HG03432 (cell line): Measurements from ENCODE around the gene TMEM178B.
A peak's percentile ranks its signal among the peaks of the same experiment; 100 is the strongest.

Source experiments
- ATAC-seq: cut with Tn5 transposase; IDR thresholded peaks from one replicate; pipeline ENCODE4 v1.9.1; 2021; ENCODE audit warnings: mild to moderate bottlenecking, moderate library complexity; ENCODE audit not compliant: unreplicated experiment

The TMEM178B gene

DNA sequence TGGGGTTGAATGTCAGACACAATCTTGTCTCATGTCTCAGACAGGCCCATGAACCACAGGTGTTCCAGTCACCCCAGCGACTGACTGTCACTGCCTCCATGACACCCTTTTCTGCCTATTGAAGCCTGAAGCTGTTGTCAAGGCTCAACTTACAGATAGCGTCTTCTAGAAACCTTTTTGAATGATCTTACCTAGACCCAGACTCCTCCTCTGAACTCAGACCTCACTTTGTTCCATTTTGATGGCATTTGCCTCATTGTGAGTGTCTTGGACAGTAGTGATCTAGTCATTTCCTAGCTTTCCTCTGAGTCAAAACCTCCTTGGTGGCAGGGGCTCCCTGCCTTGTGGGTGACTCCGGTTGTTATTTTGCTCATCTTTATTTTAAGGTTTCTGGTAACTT is 379.0 kb downstream of the TMEM178B start:
- ATAC-seq, result no peak

DNA sequence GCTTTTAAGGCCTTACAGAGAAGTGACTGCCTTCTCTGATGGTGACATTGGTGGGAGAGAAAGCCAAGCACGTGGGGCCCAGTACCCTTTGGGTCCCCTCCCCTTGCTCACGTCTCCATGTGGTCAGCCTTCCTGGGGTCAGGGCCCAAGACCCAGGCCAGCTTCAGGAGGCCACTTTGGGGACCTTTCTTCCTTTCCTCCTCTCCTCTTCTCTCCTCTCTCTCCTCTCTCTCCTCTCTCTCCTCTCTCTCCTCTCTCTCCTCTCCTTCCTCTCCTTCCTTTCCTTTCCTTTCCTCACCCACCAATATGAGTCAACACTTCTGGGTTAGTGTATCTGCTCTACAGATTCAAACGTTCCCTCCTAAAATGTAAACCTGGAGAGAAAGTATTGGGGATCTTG is 380.5 kb downstream of the TMEM178B start:
- no peak for ATAC-seq

DNA sequence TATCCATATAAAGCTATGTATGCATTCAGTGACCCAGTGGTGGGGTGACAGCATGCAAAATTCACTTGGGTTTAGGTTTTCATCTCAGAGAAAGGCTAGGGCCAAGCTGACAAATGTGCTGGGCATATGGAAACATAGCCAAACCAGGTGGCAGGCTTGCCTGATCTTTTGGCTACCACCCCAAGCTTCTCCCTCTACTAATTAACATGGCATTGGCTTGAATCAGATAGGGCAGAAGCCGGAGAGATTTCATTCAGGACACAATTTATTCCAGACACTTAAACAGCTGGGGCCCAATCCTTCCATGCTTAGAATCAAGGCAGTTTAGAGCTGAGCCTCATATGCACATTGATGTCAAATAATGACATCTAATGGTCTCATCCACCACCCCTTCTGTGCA is 381.9 kb downstream of the TMEM178B start:
- ATAC-seq, result no peak

DNA sequence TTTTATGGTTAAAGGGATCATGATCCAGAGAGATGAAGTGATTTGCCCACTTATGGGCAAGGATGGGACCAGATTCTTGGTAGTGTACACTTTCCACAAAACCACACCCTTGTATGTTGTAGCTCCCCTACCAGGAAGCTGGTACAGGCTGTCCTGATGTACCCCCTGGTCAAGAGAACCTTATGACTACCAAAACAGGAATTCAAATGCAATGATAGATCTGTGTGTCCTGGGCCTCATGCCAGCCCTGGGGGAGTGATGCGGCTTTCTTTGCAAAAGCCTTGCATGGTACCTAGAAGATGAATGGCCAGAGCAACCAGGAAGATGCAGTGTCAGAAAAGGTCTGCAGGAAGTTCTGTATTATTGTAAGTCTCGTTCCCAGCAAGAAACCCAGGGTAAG is 382.4 kb downstream of the TMEM178B start:
- ATAC-seq, result no peak

DNA sequence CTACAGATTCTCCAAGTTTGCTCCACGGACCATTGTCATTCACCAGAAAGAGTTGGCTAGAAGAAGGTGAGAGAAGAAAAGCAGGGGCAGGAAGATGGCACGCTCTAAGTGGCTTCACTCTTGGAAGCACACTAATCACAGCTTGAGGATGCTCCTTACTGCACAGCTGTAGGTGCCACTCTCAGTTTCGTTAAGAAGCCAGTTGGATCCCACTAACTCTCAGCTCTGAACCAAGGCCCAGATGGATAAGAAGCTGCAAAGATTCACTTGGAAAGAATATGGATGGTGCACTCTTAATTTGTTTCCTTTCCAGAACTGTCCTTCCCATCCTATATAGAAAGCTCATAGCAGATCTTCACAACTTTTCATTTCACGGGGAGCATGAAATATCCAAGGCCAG is 382.8 kb downstream of the TMEM178B start:
- ATAC-seq, result no peak

DNA sequence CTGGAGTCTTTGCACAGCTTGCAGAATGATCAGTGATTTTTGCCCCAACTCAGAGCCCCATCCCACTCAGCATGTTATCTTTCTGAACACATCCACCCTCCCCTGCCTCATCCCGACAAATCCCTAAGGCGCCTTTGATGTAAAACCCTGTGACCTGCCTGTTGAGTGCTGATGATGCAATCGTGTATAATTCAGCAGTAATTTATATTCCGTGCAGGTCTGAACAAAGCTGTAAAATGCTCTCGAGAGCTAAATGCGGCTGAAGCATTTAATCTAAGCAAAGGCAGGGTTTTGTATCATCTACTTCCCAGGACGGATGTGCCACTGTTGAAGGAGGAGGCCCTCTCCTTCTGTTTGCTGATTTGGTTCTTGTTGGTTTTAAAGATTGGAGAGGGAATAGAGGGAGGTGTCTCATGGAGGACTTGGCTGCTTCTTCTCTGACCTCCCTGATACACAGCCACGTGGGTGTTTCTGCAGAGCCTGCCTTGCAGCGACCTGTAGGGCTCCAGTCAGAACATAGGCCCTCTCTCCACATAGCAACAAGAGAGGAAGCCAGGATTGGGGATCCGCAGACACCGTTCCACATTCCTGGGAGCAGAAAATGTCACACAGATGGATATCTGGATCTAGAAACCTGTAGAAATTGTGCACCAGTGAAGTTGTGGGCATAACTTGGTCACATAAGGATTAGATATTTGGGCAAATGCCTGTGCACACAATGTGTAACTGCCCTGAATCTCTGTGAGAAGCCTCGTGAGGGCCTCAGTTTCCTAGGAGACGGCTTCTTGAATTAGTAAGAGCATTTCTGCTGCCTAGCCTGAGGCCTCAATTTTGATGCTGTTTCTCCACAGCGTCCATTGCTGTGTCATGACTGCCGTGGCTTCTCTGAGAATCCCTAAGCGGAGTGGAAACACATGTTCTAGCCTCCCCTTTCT is 387.2 kb downstream of the TMEM178B start:
- no peak for ATAC-seq

DNA sequence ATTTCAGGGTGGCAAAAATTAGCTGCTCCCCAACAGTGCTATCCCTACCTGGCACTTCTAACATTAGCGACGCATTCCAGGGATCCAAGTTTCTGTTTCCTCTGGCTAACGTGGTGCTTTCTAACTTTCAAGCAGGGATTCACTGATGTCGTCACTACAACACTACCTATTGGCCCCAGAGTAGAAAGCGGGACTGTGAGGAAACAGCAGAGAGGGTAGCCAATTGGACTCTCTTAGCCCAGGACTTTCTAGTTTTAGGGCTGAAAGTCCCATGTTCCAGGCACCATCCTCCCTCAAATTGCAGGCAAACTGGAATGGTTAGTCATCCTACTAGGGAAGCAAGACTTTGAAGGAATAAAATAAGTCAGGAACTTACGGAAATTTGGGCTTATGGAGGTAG is 388.1 kb downstream of the TMEM178B start:
- ATAC-seq, result no peak

DNA sequence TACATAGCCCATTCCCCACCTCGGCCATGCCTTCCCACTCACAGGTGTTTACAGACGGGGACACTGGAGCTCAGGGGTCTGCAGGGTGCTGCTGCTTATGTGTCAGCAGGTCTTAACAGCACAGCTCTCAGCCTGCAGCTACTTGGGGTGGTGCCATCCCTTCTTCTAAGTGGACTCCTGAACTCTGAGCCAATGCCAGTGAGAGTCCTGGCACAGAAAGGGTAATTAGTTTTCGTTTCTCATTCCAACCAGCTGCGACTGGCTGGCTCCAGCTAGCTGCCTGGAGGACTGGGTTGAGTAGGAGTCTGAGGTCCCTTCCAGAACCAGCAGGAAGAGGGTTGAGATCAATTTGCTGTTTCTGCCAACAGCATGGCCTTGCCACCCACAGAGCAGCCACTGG is 389.1 kb downstream of the TMEM178B start:
- no peak for ATAC-seq

DNA sequence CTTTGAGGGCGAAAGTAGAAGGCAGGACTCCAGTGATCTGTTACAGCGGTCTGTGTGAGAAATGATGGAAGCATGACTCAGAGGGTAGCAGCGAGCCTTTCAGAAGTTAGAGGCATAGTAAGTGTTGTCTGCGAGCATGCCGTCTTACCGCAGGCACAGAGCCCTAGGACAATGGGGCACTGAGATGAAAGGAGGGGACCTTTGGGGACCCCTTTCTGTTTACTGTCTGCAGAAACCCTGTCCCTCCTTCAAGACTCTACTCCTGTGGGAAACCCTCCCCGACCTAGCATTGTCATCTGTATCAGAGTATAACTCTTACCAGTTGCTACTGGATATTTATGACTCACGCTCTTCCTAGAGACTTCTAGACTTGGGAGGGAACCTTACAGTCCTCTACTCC is 390.1 kb downstream of the TMEM178B start:
- no peak for ATAC-seq

DNA sequence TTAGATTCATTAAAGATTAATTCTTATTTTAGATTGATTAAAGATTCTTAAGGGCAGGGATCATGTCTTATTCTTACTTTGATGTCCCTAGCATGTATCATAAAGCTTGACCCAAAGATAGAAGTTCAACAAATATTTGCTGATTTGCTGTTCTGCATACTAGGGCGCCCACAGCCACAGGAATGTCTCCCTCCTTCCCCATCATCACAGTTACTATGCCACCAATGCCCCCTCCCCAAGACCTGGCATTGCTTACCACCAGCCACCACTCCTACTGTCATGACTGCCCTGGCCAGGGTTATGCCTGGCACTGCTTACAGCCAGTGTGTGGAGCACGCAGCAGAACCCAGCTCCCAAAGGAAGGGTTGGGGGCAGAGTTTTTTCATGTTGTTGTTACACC is 390.7 kb downstream of the TMEM178B start:
- ATAC-seq, result no peak

DNA sequence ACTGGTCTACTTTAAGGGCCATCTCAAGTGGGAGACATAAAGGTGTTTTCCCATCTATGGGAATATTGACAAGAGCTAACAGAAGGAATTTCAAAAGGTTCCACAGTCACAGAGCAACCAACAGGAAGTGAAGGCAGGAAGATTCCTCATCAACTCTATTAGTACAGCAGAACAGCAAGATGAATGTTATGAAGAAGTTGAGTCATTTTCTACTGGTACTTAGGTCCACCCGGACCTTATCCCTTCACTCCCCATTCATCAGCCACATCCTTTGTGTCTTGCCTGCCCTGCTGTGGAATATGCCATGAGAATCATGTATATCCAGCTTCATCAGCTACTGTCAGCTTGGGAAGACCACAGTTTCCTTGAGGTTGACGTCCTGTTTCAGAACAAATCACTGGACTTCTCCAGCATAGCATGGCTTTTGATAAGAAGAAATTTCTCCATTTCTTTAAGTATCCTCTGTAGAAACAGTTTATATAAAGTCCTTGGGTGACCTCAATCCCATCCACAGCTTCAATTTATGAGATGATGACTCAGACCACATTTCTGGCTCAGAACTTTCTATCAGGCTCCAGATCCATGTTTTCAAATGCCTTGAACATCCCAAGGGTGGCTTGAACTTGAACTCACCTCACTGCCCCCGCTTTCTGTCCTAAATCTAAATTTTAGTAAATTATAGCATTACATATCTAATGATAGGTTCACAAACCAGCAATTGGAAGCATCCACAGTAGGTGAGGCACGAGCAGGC is 392.5 kb downstream of the TMEM178B start:
- ATAC-seq, result no peak

DNA sequence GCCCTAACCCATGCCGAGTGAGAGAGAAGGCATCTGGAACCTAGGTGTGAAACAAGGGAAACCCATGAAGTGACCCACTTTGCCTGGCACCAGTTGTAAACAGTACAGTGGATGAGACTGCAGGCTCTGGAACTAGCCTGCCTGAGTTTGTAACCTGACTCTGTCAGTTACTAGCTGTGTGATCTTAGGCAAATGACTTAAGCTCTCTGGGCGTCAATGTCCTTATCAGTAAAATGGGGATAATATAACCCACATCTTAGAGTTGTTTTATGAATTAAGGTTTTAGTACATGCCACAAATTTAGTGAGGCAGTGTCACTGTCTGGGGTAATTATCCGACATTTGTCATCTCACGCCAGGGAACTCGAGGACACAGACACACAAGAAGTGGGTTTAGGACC is 394.5 kb downstream of the TMEM178B start:
- ATAC-seq, result no peak

DNA sequence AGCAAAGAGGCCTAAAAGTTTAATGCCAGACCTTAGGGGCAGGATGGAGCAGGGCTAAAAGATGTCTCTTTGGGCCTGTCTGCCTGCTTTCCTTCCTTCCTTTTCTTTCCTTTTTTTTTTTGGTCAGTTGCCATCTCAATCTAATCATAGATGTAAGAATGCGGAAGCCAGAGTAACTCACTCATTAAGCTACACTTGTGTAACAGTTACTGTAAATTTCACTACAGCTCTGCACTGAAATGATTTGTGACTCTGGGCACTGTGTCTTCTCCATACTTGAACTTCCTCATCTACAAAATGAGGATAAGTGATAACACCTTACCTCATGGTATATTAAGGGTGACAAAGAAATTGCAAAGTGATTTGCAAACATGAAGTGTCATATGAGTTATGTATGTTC is 401.8 kb downstream of the TMEM178B start:
- no peak for ATAC-seq

DNA sequence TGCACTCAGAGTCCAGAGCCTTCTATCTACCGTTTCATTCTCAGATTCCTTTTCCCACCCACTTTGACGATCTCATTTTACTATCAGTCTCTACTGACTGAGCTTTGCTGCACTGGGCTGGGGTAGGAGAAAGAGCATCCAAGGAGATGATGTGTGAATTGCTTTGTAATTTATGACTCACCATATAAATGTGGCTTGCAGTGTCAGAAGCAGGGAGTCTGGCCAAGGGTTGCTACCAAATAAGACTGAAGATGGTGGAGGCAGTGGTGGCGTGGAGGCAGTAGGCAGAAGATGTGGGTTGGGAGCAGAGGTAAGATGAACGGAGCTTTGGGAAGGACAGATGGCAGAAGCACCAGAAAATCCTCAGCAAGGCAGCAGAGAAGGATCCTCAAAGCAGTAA is 404.0 kb downstream of the TMEM178B start:
- no peak for ATAC-seq

DNA sequence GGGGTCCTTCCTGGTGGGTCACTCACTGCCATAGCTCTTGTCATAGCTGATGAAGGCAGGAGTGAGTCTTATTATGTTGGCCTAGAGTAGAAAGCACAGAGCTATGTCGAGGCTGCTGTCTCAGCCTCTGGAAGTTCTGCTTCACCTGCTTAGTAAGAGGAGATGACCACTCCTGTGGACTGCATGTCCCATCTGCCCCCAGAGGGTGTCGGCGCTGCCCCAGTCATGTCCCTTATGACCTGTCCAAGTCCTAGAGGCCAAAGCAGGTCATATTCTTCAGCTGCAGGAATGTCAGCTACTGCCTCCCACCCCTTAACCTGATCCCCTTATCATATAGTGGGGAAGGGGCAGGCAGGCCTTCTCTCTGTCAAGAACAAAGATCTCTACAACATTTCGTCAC is 405.0 kb downstream of the TMEM178B start:
- ATAC-seq, result no peak

DNA sequence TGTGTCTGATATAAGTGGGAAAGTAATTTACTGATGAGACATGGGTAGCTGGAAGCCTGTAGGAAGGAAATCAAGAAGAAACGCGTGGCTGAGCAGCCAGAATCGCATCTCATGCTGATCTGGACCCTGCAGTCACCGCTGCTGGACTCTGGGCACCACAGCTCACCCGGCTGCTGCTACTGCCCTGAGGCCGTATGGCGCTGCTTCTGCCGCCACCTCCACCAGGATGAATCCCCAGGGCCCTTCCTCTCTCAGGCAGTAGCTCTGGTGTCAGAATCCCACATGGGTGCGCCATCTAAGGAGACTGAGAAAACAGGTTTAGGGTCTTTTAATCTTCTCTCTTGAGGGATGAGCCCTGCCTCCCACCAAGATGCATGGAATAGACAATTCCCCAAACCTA is 407.1 kb downstream of the TMEM178B start:
- no peak for ATAC-seq

DNA sequence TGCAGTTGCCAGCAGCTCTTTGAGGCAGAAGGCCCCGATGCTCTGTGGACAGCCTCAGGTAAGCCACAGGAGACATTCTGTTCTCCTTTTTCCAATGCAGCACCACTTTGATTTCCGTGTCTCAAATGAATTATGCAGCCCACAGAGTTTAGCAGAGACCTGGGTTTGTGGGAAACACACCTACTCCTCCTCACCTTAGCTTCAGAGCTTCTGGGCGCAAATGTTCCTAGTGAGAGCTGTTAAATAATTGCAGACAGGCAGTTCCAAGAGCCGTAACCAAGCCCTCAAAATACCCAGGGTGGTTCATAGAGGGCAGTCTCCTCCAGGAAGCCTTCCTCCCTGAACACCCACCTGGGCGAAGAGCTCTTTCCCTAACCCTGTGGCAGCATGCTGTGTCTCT is 408.1 kb downstream of the TMEM178B start:
- ATAC-seq, result no peak

DNA sequence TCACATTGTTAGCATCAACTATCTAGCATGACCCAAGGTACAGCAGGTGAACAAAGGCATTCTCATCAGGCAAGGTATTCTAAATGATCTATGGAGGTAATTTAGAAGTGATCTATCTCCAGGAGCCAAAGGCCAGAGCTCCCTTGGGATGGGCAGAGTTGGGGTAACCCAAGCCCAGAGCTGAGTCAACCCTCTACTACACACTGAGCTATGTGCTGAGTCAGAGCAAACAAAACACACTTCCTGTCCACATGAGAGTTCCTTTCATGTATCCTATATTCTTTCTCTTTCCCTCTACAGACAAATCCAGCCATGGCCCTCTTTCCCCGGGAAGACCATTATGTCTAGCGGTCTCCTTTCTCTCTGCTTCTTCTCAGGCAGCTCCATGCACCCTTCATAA is 409.2 kb downstream of the TMEM178B start:
- peak; percentile 44 for ATAC-seq

DNA sequence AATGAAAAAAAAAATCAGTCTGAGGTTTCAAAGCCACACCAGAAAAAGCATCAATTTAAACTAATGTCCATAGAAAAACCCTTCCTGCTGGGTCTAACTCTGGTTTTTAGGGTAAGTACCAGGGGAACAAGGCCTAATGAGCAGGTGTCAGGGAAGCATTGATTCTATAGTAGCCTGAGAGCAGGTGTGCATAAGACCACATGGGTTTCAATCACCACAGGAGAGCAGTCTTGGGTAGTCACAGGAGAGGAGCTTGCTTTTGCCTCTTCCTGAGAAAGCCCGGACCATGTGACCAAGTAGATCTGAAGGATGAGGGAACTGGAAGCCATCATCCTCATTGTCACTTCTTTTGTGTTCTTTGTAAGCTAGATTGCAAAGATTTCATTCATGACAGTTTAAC is 411.0 kb downstream of the TMEM178B start:
- no peak for ATAC-seq

DNA sequence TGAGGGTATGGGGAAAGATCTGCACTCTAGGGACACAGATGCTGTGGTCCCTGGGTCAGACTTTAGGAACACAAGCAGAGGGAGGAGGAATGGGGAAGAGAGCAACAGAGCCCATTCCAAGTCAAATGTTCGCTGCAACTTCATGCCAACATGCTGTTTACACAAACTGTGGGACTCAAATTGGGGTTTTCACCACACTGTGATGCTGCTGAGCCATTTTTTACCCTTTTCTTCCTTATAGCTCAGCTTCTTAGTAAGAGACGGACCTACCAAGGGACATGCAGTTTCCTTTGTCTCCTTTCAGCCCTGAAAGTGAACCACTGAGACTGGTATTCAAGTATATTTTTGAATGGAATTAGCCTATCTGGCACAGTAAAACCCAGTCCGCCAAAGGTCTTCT is 413.1 kb downstream of the TMEM178B start:
- ATAC-seq, result no peak

DNA sequence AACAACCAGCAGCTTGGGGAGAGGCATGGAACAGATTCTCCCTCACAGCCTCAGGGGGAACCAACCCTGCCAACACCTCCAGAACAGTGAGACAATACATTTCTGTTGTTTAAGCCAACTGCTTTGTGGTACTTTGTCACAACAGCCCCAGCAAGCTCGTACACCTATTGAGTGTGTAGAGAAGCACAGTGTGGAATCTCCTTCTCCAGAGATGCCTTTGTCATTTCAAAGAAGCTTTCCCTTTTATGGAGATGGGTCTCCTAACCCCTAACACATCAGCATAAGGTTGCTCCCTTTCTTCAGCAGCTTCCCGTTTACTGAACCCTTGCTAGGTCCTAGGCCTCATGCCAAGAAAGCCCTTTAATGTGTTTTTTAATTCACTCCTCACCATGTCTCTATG is 416.6 kb downstream of the TMEM178B start:
- ATAC-seq, result no peak

DNA sequence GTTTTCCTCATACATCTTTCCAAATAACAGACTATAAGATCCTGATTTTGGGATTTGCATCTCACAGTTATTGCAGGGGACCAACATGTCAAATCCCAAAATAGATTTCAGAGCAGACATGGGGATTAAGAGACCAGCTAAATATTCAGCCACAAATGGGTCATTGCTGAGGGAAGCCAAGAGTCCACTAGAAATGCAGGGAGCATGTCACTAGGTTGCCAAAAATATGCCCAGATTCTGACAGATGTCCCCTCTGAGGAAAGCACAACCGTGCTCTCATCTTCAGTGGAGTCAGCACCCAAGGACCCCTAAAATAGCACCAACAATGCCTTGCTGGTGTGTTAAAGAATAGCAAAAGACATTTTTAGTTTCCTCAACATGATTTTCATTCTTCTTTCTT is 421.2 kb downstream of the TMEM178B start:
- no peak for ATAC-seq
